Hepatocyte (in vitro differentiated cells): ENCODE results near the gene TAS2R40. TPM values are rescaled to one million over a fixed set of nuclear protein-coding genes. Genes with fewer than 3 reads are reported as not detected.

Source experiments
- DNase-seq: peaks from one replicate; pipeline ENCODE4 v3.0.0-alpha.2; 2016; ENCODE audit warnings: low spot score
- H2AFZ ChIP-seq: fragments of 200-600 bp; sonication (generic); 2 replicates; pipeline ENCODE4 v1.6.0; 2016; ENCODE audit warnings: antibody characterized with exemption, mild to moderate bottlenecking
- H3K27ac ChIP-seq: fragments of 200-600 bp; sonication (generic); 2 replicates; pipeline ENCODE4 v1.5.1; 2016; ENCODE audit warnings: mild to moderate bottlenecking
- H3K27me3 ChIP-seq: fragments of 200-600 bp; sonication (generic); 2 replicates; pipeline ENCODE4 v1.6.1; 2016
- H3K36me3 ChIP-seq: fragments of 200-600 bp; sonication (generic); replicated peaks from 2 replicates; pipeline ENCODE4 v1.5.1; 2016; ENCODE audit warnings: low read depth; ENCODE audit not compliant: insufficient read depth
- H3K4me1 ChIP-seq: fragments of 200-600 bp; sonication (generic); 2 replicates; pipeline ENCODE4 v1.5.1; 2016; ENCODE audit warnings: mild to moderate bottlenecking, moderate library complexity; ENCODE audit not compliant: insufficient read depth
- H3K4me2 ChIP-seq: fragments of 200-600 bp; sonication (generic); 2 replicates; pipeline ENCODE4 v1.6.0; 2016
- H3K4me3 ChIP-seq: fragments of 200-600 bp; sonication (generic); 2 replicates; pipeline ENCODE4 v1.5.1; 2016; ENCODE audit warnings: mild to moderate bottlenecking
- H3K79me2 ChIP-seq: fragments of 200-600 bp; sonication (generic); 2 replicates; pipeline ENCODE4 v1.6.0; 2017; ENCODE audit warnings: mild to moderate bottlenecking
- H3K9me2 ChIP-seq: fragments of 200-600 bp; sonication (generic); replicated peaks from 2 replicates; pipeline ENCODE4 v1.6.0; 2017; ENCODE audit warnings: mild to moderate bottlenecking; ENCODE audit not compliant: insufficient read depth
- H3K9me3 ChIP-seq: fragments of 200-600 bp; sonication (generic); 2 replicates; pipeline ENCODE4 v1.5.1; 2016; ENCODE audit warnings: low read depth, mild to moderate bottlenecking
- H4K20me1 ChIP-seq: fragments of 200-600 bp; sonication (generic); 2 replicates; pipeline ENCODE4 v1.6.0; 2016; ENCODE audit warnings: mild to moderate bottlenecking; ENCODE audit not compliant: insufficient read depth, poor library complexity, severe bottlenecking
- CTCF ChIP-seq: fragments of 200-600 bp; sonication (generic); IDR thresholded peaks from 2 replicates; pipeline ENCODE4 v1.5.1; 2016; ENCODE audit warnings: antibody characterized with exemption, mild to moderate bottlenecking; ENCODE audit not compliant: poor library complexity
- EZH2 ChIP-seq: fragments of 200-600 bp; sonication (generic); IDR thresholded peaks from 2 replicates; pipeline ENCODE4 v1.6.1; 2016; ENCODE audit warnings: antibody characterized with exemption, mild to moderate bottlenecking, borderline replicate concordance
- EZH2phosphoT487 ChIP-seq: fragments of 200-600 bp; sonication (generic); IDR thresholded peaks from one replicate; pipeline ENCODE4 v1.6.1; 2018; ENCODE audit warnings: antibody characterized with exemption, mild to moderate bottlenecking, low read depth, moderate library complexity; ENCODE audit not compliant: unreplicated experiment, severe bottlenecking
- WGBS: methylation state at CpG from one replicate; pipeline ENCODE4 v1.1.6; 2016; ENCODE audit warnings: low lambda C conversion rate; ENCODE audit errors: missing lambda C conversion rate; 5-methylcytosine and 5-hydroxymethylcytosine counted together
- polyA plus RNA-seq: library from polyadenylated mRNA; unstranded; fragments of >200 nt; fragmentation: Nextera tagmentation; extraction: Ambion mirVana; gene quantifications from 2 replicates; pipeline ENCODE4 v1.2.1, GENCODE V29; 2016
- total RNA-seq: library from RNA; depleted of rRNA; stranded (reverse); fragments of >200 nt; gene quantifications from 2 replicates; pipeline ENCODE4 v1.2.3, GENCODE V29; 2014

Gene TAS2R40
- total and polyA plus RNA-seq, 2 experiments from 2014 or later: not detected

- H3K4me2 ChIP-seq: no peak overlapping the region
- H3K79me2 ChIP-seq: no peaks in the 10 kb centered on the region
- TF ChIP-seq CTCF: no peak
- TF ChIP-seq EZH2phosphoT487: no peak
- TF ChIP-seq EZH2: no peak
- no peak for DNase-seq
- H3K27me3 ChIP-seq: no peaks in the 10 kb centered on the region
- H3K9me2 ChIP-seq: no peaks in the 10 kb centered on the region
- 100% methylated on average over 1 of the region's 1 CpG for WGBS
- H3K4me1 ChIP-seq: peaks cover 3% of the 10 kb centered on the region
- no peak overlapping the region for H2AFZ ChIP-seq
- H4K20me1 ChIP-seq: no peaks in the 10 kb centered on the region
- H3K9me3 ChIP-seq: peaks cover 5% of the 10 kb centered on the region
- no peaks in the 10 kb centered on the region for H3K36me3 ChIP-seq
- H3K27ac ChIP-seq: no peak overlapping the region
- no peak overlapping the region for H3K4me3 ChIP-seq
These were observed 16.6 kb downstream of the TAS2R40 start for GRCh38 chr7:143238289-143238980.

GRCh38 chr7:143239813-143240212 is 18.0 kb downstream of the TAS2R40 start:
- no peaks in the 10 kb centered on the region for H3K36me3 ChIP-seq
- no peak for DNase-seq
- no peaks in the 10 kb centered on the region for H3K9me2 ChIP-seq
- no peak overlapping the region for H2AFZ ChIP-seq
- H3K4me2 ChIP-seq: peak overlapping the region; percentile 56
- peak overlapping the region; percentile 21 for H3K27ac ChIP-seq
- TF ChIP-seq EZH2phosphoT487 (no peak), CTCF (no peak), EZH2 (no peak)
- peaks cover 5% of the 10 kb centered on the region for H3K9me3 ChIP-seq
- H3K79me2 ChIP-seq: no peaks in the 10 kb centered on the region
- no peak overlapping the region for H3K4me3 ChIP-seq
- no peaks in the 10 kb centered on the region for H4K20me1 ChIP-seq
- peaks cover 3% of the 10 kb centered on the region for H3K4me1 ChIP-seq
- no peaks in the 10 kb centered on the region for H3K27me3 ChIP-seq

- Histone ChIP-seq H3K27ac (peak overlapping the region; percentile 21), H3K4me1 (peaks cover 3% of the 10 kb centered on the region), H3K4me2 (peak overlapping the region; percentile 59), H3K36me3 (no peaks in the 10 kb centered on the region), H2AFZ (peak overlapping the region; percentile 13), H3K4me3 (no peak overlapping the region), H4K20me1 (no peaks in the 10 kb centered on the region), H3K79me2 (no peaks in the 10 kb centered on the region), H3K27me3 (no peaks in the 10 kb centered on the region), H3K9me2 (no peaks in the 10 kb centered on the region), H3K9me3 (peaks cover 5% of the 10 kb centered on the region)
- peak; percentile 87 for DNase-seq
- WGBS: 19% methylated on average over 9 of the region's 9 CpGs
- TF ChIP-seq CTCF (peak; percentile 96), EZH2 (no peak)
These were observed 18.7 kb downstream of the TAS2R40 start for GRCh38 chr7:143240291-143241168.
